HCT116 (cell line): Measurements from ENCODE around the gene TTC39C.

Source experiments
- CEBPB ChIP-seq: IDR thresholded peaks from 2 replicates; pipeline ENCODE4 v1.6.1; 2012; ENCODE audit warnings: low read depth
- CTCF ChIP-seq, 3 experiments: fragments of 200-600 bp in 1 of 3; sonication (generic) in 1 of 3; IDR thresholded peaks in 2 of 3; conservative IDR thresholded peaks in 1 of 3; 2 replicates each; pipeline ENCODE4 v1.5.1; 2012 to 2017; ENCODE audit warnings: low read depth in 2 of 3, low read length in 2 of 3, antibody characterized with exemption in 1 of 3, borderline replicate concordance in 1 of 3, control low read depth in 1 of 3, mild to moderate bottlenecking in 1 of 3, mixed read lengths in 1 of 3, mixed run types in 1 of 3, moderate library complexity in 1 of 3; ENCODE audit not compliant: insufficient read depth in 1 of 3
- EZH2 ChIP-seq: fragments of 200-600 bp; sonication (generic); IDR thresholded peaks from 2 replicates; pipeline ENCODE4 v1.6.1; 2017; ENCODE audit warnings: antibody characterized with exemption, mixed run types
- MAX ChIP-seq: IDR thresholded peaks from 2 replicates; pipeline ENCODE4 v1.6.1; 2012
- YY1 ChIP-seq: IDR thresholded peaks from 2 replicates; pipeline ENCODE4 v1.6.1; 2011; ENCODE audit warnings: low read length, low read depth, moderate library complexity, mild to moderate bottlenecking; ENCODE audit not compliant: insufficient replicate concordance; ENCODE audit errors: extremely low read depth

GRCh38 chr18:24115628-24116027 is 101.1 kb downstream of the TTC39C start:
- TF ChIP-seq CTCF (IDR thresholded peaks at IDR 0.05 in 2 of 3, conservative IDR thresholded peaks at IDR 0.05 in 1 of 3; ENCODE audit: borderline replicate concordance in 1 of 3, insufficient read depth in 1 of 3, low read depth in 2 of 3, low read length in 2 of 3), result no peak
- TF ChIP-seq MAX, result no peak
- TF ChIP-seq EZH2, result no peak
- no peak for TF ChIP-seq YY1
- no peak for TF ChIP-seq CEBPB
